Adrenal gland (tissue), 5 donors: ENCODE data around the gene NACC2.

Source experiments
- CTCF ChIP-seq, 6 experiments: fragments of 450-650 bp in 4 of 6; fragments of 200-600 bp in 2 of 6; sonication (generic) in 1 of 6; IDR thresholded peaks; 1 replicate in 5 of 6; 2 replicates in 1 of 6; pipeline versions ENCODE4 v1.5.1 to v1.8.0; 2016 to 2021; ENCODE audit warnings: antibody characterized with exemption in 6 of 6, mild to moderate bottlenecking in 2 of 6, moderate library complexity in 1 of 6
- POLR2A ChIP-seq, 2 donors: fragments of 450-650 bp; IDR thresholded peaks; one replicate each; pipeline ENCODE4 v1.6.1; 2017; ENCODE audit warnings: antibody characterized with exemption in 2 of 2, mild to moderate bottlenecking in 2 of 2, moderate library complexity in 1 of 2
- donor health status: DM: no; HTN: no; CAD: no.

GRCh38 chr9:135970128-135970815 is 124.8 kb downstream of the NACC2 start:
- no peak for TF ChIP-seq POLR2A (IDR thresholded peaks at IDR 0.05)
- no peak for TF ChIP-seq CTCF (IDR thresholded peaks at IDR 0.05)
